Measurements from ENCODE around the gene POLR1A.

- TF ChIP-seq CTCF (IDR thresholded peaks at IDR 0.05): no peak
- TF ChIP-seq REST (IDR thresholded peaks at IDR 0.05; ENCODE audit: insufficient read depth in 1 of 2, low read depth in 2 of 2, low read length in 1 of 2): no peak
- no peak for TF ChIP-seq POLR2AphosphoS5 (IDR thresholded peaks at IDR 0.05; ENCODE audit: low read depth, low read length)
- no peak for TF ChIP-seq SIN3A (IDR thresholded peaks at IDR 0.05; ENCODE audit: borderline replicate concordance, insufficient read depth, low read depth, low read length)
These were observed 29.8 kb downstream of the POLR1A start for GRCh38 chr2:86075886-86076285.

Data from Panc1 (cell line).